Neural cell (in vitro differentiated cells): ENCODE measurements around the gene ZBTB46. TPM values are rescaled to one million over a fixed set of nuclear protein-coding genes. Genes with fewer than 3 reads are reported as not detected.

Experiments
- H2AFZ ChIP-seq: fragments of 200-600, 300-800 bp; sonication (generic), shearing (Covaris generic); 2 replicates; pipeline ENCODE4 v1.6.0; 2014; ENCODE audit warnings: low read depth, mild to moderate bottlenecking, antibody characterized with exemption, low read length, moderate library complexity
- H3F3A ChIP-seq: fragments of 200-600 bp; shearing (Covaris generic); 2 replicates; pipeline ENCODE4 v1.6.1; 2016; ENCODE audit warnings: mild to moderate bottlenecking, moderate library complexity, mixed read lengths, antibody characterized with exemption, low read length; ENCODE audit not compliant: insufficient read depth, poor library complexity, severe bottlenecking
- H3K27ac ChIP-seq: fragments of 200-600, 300-800 bp; sonication (generic), shearing (Covaris generic); 2 replicates; pipeline ENCODE4 v1.5.1; 2014; ENCODE audit warnings: mild to moderate bottlenecking, low read length, moderate library complexity
- H3K27me3 ChIP-seq: fragments of 300-800, 200-600 bp; sonication (generic), shearing (Covaris generic); 2 replicates; pipeline ENCODE4 v1.6.0; 2014; ENCODE audit warnings: mild to moderate bottlenecking, low read depth, low read length, moderate library complexity; ENCODE audit not compliant: insufficient read depth
- H3K36me3 ChIP-seq: fragments of 300-800, 200-600 bp; sonication (generic), shearing (Covaris generic); 2 replicates; pipeline ENCODE4 v1.5.1; 2014; ENCODE audit warnings: mild to moderate bottlenecking, antibody characterized with exemption, low read length, moderate library complexity; ENCODE audit not compliant: insufficient read depth
- H3K4me2 ChIP-seq: fragments of 300-800, 200-600 bp; sonication (generic), shearing (Covaris generic); 2 replicates; pipeline ENCODE4 v1.6.0; 2014; ENCODE audit warnings: mild to moderate bottlenecking, low read length
- H3K4me3 ChIP-seq: fragments of 300-800, 200-600 bp; sonication (generic), shearing (Covaris generic); 2 replicates; pipeline ENCODE4 v1.5.1; 2014; ENCODE audit warnings: mild to moderate bottlenecking, low read length, moderate library complexity
- H3K79me2 ChIP-seq: fragments of 200-600 bp; shearing (Covaris generic); replicated peaks from 2 replicates; pipeline ENCODE4 v1.6.0; 2014; ENCODE audit warnings: mild to moderate bottlenecking, low read length, moderate library complexity; ENCODE audit not compliant: insufficient read depth
- H3K9ac ChIP-seq: fragments of 300-800, 200-600 bp; sonication (generic), shearing (Covaris generic); 2 replicates; pipeline ENCODE4 v1.6.1; 2016; ENCODE audit warnings: mild to moderate bottlenecking, low read length, mixed read lengths
- H3K9me2 ChIP-seq: fragments of 200-600 bp; shearing (Covaris generic); 2 replicates; pipeline ENCODE4 v1.6.1; 2016; ENCODE audit warnings: mild to moderate bottlenecking, low read length, mixed read lengths; ENCODE audit not compliant: insufficient read depth
- H3K9me3 ChIP-seq: fragments of 200-600, 300-800 bp; sonication (generic), shearing (Covaris generic); 2 replicates; pipeline ENCODE4 v1.6.1; 2016; ENCODE audit warnings: mild to moderate bottlenecking, mixed run types, low read length, moderate library complexity, mixed read lengths
- H4K20me1 ChIP-seq: fragments of 200-600 bp; shearing (Covaris generic); 2 replicates; pipeline ENCODE4 v1.6.1; 2016; ENCODE audit warnings: mild to moderate bottlenecking, mixed run types; ENCODE audit not compliant: insufficient read depth
- EP300 ChIP-seq: fragments of 450-650 bp; conservative IDR thresholded peaks from 2 replicates; pipeline ENCODE4 v1.6.1; 2014; ENCODE audit warnings: antibody characterized with exemption, mild to moderate bottlenecking, moderate library complexity; ENCODE audit not compliant: poor library complexity, severe bottlenecking
- EZH2 ChIP-seq: fragments of 200-600, 300-800 bp; shearing (Covaris generic), sonication (generic); IDR thresholded peaks from 2 replicates; pipeline ENCODE4 v1.6.1; 2014; ENCODE audit warnings: antibody characterized with exemption, low read length, borderline replicate concordance, mild to moderate bottlenecking; ENCODE audit not compliant: insufficient read depth, poor library complexity, severe bottlenecking
- MXI1 ChIP-seq: fragments of 450-650 bp; conservative IDR thresholded peaks from 2 replicates; pipeline ENCODE4 v1.6.1; 2014; ENCODE audit warnings: antibody characterized with exemption, mild to moderate bottlenecking; ENCODE audit not compliant: poor library complexity, severe bottlenecking
- POLR2AphosphoS5 ChIP-seq: IDR thresholded peaks from 2 replicates; pipeline ENCODE4 v1.6.1; 2012
- RAD21 ChIP-seq: fragments of 450-650 bp; conservative IDR thresholded peaks from 2 replicates; pipeline ENCODE4 v1.6.1; 2014; ENCODE audit warnings: antibody characterized with exemption, mild to moderate bottlenecking, moderate library complexity
- SMC3 ChIP-seq: fragments of 450-650 bp; conservative IDR thresholded peaks from 2 replicates; pipeline ENCODE4 v1.6.1; 2014; ENCODE audit warnings: antibody characterized with exemption, mild to moderate bottlenecking, moderate library complexity; ENCODE audit not compliant: poor library complexity
- TAF1 ChIP-seq: IDR thresholded peaks from 2 replicates; pipeline ENCODE4 v1.6.1; 2012; ENCODE audit warnings: low read depth
- polyA plus RNA-seq: library from polyadenylated mRNA; depleted of rRNA; stranded (reverse); fragments of >200 nt; gene quantifications from 2 replicates; pipeline ENCODE4 v1.2.3, GENCODE V29; 2014
- TF ChIP-seq, protein P1 (sequence below): IDR thresholded peaks from 2 replicates; pipeline ENCODE4 v1.6.1; 2012; ENCODE audit warnings: borderline replicate concordance
- TF ChIP-seq, protein P2 (sequence below): fragments of 450-650 bp; IDR thresholded peaks from 2 replicates; pipeline ENCODE4 v1.5.1; 2014; ENCODE audit warnings: antibody characterized with exemption, mild to moderate bottlenecking, moderate library complexity; ENCODE audit not compliant: poor library complexity, severe bottlenecking

Gene ZBTB46
- polyA plus RNA-seq, 1 donor from 2014 or later = 15.0 TPM

DNA sequence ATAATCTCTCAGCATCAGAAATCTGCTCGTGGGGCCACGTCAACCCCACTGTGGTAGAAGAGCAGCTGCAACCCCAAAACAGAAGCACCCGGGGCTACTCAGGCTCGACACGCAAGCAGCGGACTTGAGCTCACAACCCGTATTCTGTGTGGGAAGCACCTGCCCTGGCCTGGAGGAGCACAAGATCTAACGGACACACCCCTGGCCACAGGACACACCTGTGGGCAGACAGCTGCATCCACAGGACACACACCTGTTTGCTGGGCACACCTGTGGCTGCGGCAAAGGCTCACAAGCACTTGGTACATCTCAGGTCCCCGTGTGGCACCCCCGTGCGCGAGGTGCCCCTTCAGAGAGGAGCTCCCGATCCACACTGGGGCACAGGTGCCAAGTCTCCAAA is 36.5 kb downstream of the ZBTB46 start:
- Histone ChIP-seq H4K20me1 (no peaks in the 10 kb centered on the region), H3K79me2 (peaks cover 8% of the 10 kb centered on the region)

DNA sequence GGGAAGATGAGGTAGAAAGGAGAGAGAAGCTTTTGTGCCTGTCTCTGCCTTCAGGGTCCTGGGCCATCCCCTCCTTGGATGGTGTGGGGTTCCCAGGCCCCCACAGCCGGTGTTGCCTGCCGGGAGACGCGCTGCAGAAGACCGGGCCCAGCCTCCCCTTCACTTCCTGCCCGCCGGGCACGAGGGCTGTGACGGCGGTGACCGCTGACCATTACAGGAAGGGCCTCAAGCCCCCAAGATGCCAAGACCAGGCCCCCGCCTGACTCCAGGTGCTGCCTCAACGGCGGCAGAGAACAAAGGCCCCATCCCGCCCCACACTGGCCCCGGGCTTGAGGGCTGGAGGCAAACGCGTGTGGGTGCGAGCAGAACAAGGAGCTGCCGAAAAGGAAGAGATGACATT is 38.2 kb downstream of the ZBTB46 start:
- Histone ChIP-seq H3K4me3 (no peak overlapping the region), H3K79me2 (peaks cover 12% of the 10 kb centered on the region)
- TF ChIP-seq, protein P1, sequence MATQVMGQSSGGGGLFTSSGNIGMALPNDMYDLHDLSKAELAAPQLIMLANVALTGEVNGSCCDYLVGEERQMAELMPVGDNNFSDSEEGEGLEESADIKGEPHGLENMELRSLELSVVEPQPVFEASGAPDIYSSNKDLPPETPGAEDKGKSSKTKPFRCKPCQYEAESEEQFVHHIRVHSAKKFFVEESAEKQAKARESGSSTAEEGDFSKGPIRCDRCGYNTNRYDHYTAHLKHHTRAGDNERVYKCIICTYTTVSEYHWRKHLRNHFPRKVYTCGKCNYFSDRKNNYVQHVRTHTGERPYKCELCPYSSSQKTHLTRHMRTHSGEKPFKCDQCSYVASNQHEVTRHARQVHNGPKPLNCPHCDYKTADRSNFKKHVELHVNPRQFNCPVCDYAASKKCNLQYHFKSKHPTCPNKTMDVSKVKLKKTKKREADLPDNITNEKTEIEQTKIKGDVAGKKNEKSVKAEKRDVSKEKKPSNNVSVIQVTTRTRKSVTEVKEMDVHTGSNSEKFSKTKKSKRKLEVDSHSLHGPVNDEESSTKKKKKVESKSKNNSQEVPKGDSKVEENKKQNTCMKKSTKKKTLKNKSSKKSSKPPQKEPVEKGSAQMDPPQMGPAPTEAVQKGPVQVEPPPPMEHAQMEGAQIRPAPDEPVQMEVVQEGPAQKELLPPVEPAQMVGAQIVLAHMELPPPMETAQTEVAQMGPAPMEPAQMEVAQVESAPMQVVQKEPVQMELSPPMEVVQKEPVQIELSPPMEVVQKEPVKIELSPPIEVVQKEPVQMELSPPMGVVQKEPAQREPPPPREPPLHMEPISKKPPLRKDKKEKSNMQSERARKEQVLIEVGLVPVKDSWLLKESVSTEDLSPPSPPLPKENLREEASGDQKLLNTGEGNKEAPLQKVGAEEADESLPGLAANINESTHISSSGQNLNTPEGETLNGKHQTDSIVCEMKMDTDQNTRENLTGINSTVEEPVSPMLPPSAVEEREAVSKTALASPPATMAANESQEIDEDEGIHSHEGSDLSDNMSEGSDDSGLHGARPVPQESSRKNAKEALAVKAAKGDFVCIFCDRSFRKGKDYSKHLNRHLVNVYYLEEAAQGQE = no peak
- TF ChIP-seq RAD21 = no peak
- TF ChIP-seq EP300 = no peak
- TF ChIP-seq TAF1 = no peak
- no peak for TF ChIP-seq MXI1
- TF ChIP-seq, protein P2, sequence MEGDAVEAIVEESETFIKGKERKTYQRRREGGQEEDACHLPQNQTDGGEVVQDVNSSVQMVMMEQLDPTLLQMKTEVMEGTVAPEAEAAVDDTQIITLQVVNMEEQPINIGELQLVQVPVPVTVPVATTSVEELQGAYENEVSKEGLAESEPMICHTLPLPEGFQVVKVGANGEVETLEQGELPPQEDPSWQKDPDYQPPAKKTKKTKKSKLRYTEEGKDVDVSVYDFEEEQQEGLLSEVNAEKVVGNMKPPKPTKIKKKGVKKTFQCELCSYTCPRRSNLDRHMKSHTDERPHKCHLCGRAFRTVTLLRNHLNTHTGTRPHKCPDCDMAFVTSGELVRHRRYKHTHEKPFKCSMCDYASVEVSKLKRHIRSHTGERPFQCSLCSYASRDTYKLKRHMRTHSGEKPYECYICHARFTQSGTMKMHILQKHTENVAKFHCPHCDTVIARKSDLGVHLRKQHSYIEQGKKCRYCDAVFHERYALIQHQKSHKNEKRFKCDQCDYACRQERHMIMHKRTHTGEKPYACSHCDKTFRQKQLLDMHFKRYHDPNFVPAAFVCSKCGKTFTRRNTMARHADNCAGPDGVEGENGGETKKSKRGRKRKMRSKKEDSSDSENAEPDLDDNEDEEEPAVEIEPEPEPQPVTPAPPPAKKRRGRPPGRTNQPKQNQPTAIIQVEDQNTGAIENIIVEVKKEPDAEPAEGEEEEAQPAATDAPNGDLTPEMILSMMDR = no peak
- no peak for TF ChIP-seq SMC3
- no peak for TF ChIP-seq EZH2
- no peak for TF ChIP-seq POLR2AphosphoS5

More for the DNA sequence above, 36.5 kb downstream of the ZBTB46 start:
- TF ChIP-seq RAD21 = no peak
- TF ChIP-seq EZH2 = no peak
- TF ChIP-seq, protein P1 = no peak
- no peak for TF ChIP-seq EP300
- TF ChIP-seq SMC3 = no peak
- no peak for TF ChIP-seq TAF1
- TF ChIP-seq POLR2AphosphoS5 = no peak
- no peak for TF ChIP-seq MXI1
- TF ChIP-seq, protein P2 = no peak
- H3K4me3 ChIP-seq = no peak overlapping the region
- H2AFZ ChIP-seq = no peak overlapping the region
- no peaks in the 10 kb centered on the region for H3K36me3 ChIP-seq
- H3F3A ChIP-seq = no peaks in the 10 kb centered on the region
- H3K4me2 ChIP-seq = no peak overlapping the region
- no peaks in the 10 kb centered on the region for H3K27me3 ChIP-seq
- no peaks in the 10 kb centered on the region for H3K9me2 ChIP-seq
- no peak overlapping the region for H3K9ac ChIP-seq
- no peak overlapping the region for H3K27ac ChIP-seq
- H3K9me3 ChIP-seq = no peaks in the 10 kb centered on the region

More for the DNA sequence above, 38.2 kb downstream of the ZBTB46 start:
- Histone ChIP-seq H3K9me3 (no peaks in the 10 kb centered on the region), H3K27me3 (no peaks in the 10 kb centered on the region), H2AFZ (no peak overlapping the region), H3F3A (no peaks in the 10 kb centered on the region), H3K36me3 (no peaks in the 10 kb centered on the region), H3K27ac (no peak overlapping the region), H3K4me2 (no peak overlapping the region), H4K20me1 (no peaks in the 10 kb centered on the region), H3K9ac (no peak overlapping the region), H3K9me2 (no peaks in the 10 kb centered on the region)
